ENCODE data around the gene ZBTB49. TPM values are rescaled to one million over a fixed set of nuclear protein-coding genes. Genes with fewer than 3 reads are reported as not detected.
"Not testable (repeated sequence)": the region's sequence is repeated elsewhere in the genome, so short reads cannot be mapped to it uniquely, and the experiment has no call there.

The ZBTB49 gene
- total and polyA plus RNA-seq, 7 donors: 0.69 to 6.2 (median 4.1) TPM

DNA sequence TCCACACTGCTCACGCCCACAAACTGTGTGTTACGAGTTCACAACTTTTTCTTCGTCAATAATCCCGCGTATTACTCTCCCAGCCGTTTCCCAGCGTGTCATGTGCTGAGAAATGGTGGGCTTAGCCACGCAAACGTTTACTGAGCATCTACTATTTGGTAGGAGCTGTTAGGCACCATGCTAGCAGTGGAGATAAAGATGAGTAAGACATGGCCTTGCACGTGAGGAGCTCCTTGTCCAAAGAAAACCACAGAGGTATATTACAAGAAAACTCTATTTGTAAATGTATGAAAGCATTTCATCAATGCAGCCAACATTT lies 41.2 kb upstream of the ZBTB49 start:
- intact Hi-C loops (cut with DNase I): loop anchor here (2.0 to 5.0 kb wide), 3 partner anchors 43 to 294 kb away; partner anchors contain the start of genes LYAR, STX18 and ZBTB49
- no peaks in the 10 kb centered on the region for H3K27me3 ChIP-seq
- 8 to 25% methylated on average over 10 of the region's 10 CpGs for WGBS, 2 donors
- H3K4me3 ChIP-seq: peak overlapping the region; percentile 58 to 86 (median 73)
- no peak for DNase-seq
- no peak for TF ChIP-seq POLR2AphosphoS5 (IDR thresholded peaks at IDR 0.05)
- no peak for TF ChIP-seq POLR2A (IDR thresholded peaks at IDR 0.05)
- TF ChIP-seq CTCF (IDR thresholded peaks at IDR 0.05): no peak
- no peak for TF ChIP-seq EP300 (IDR thresholded peaks at IDR 0.05)
- H3K36me3 ChIP-seq: peaks cover 8 to 23% (median 15%) of the 10 kb centered on the region in 4 donors
- no peaks in the 10 kb centered on the region for H3K9me3 ChIP-seq
- peak overlapping the region; percentile 90 to 92 (median 92) for H3K27ac ChIP-seq
- H3K4me1 ChIP-seq: peaks cover 0 to 26% (median 24%) of the 10 kb centered on the region in 4 donors

DNA sequence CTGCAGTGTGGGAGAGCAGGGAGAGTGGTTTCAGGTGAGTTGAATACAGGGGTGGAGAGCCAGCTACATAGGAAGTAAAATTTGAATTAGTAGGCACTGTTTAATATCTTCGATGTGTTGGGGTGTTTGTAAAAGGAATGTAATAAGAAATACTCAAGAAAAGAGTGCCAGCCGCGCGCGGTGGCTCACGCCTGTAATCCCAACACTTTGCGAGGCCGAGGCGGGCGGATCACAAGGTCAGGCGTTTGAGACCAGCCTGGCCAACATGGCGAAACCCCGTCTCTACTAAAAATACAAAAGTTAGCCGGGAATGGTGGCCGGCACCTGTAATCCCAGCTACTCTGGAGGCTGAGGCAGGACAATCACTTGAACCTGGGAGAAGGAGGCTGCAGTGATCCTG lies 40.7 kb upstream of the ZBTB49 start:
- H3K9me3 ChIP-seq, DNase-seq, H3K4me3 ChIP-seq, H3K27me3 ChIP-seq: not testable (repeated sequence)
- peaks cover 8 to 18% (median 10%) of the 10 kb centered on the region in 4 donors for H3K36me3 ChIP-seq
- peak overlapping the region in 3 of 4 donors; percentile 90 to 92 (median 92) for H3K27ac ChIP-seq
- intact Hi-C loops (cut with DNase I): loop anchor here (2.0 to 5.0 kb wide), 3 partner anchors 43 to 293 kb away; partner anchors contain the start of genes LYAR, STX18 and ZBTB49
- peaks cover 0 to 26% (median 24%) of the 10 kb centered on the region in 4 donors for H3K4me1 ChIP-seq
- WGBS, 2 donors: 94 to 96% methylated on average over 15 of the region's 15 CpGs

DNA sequence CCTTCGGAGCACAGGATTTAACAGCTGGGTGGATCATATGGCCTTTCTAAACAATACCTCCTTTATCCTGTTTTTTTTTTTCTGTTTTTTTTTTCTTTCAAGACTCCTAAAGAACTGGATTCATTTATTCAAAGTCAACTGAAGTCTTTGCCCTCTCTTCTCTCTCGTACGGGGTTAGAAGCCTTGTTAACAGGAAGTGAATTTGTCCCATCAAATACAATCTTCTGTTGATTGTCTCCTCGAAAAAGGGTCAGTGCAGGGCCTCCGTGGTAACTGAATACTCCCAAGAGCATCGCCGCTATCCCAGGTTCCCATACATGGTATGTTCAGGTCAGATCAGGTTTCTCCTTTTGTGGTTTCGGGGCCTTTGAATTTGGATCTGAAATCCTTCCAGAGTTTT lies 40.2 kb upstream of the ZBTB49 start:
- intact Hi-C loops (cut with DNase I): loop anchor here (2.0 to 5.0 kb wide), 4 partner anchors 42 to 293 kb away; partner anchors contain the start of genes LYAR, STX18 and ZBTB49
- Histone ChIP-seq H3K4me3 (no peak overlapping the region), H3K36me3 (peaks cover 3 to 13% (median 7%) of the 10 kb centered on the region in 4 donors), H3K27ac (no peak overlapping the region), H3K9me3 (no peaks in the 10 kb centered on the region), H3K27me3 (no peaks in the 10 kb centered on the region), H3K4me1 (peaks cover 0 to 26% (median 24%) of the 10 kb centered on the region in 4 donors)
- no peak for DNase-seq
- TF ChIP-seq CTCF (IDR thresholded peaks at IDR 0.05): no peak
- TF ChIP-seq POLR2AphosphoS5 (IDR thresholded peaks at IDR 0.05): no peak
- no peak for TF ChIP-seq EP300 (IDR thresholded peaks at IDR 0.05)
- TF ChIP-seq POLR2A (IDR thresholded peaks at IDR 0.05): no peak
- WGBS, 2 donors: 73 to 87% methylated on average over 8 of the region's 8 CpGs

DNA sequence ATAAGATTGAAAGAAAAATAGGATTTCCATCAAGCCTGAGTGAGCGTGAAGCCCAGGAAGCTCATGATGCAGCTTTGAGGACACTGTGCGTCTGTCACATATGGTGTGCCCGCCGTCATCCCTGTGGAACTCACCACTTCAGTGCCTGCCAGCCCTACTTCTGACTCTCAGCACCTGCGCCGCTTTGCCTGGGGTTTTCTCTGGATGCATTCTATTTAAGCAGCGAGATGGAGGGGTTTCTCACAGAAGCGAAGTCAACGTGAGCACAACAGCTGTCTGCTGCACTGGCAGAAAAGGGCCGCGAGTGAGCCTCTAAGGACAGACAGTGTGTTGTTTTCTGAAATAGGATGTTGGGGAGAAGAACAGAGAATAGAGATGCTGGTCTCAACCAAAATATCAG lies 35.9 kb upstream of the ZBTB49 start:
- H3K27ac ChIP-seq: no peak overlapping the region
- no peaks in the 10 kb centered on the region for H3K36me3 ChIP-seq
- peaks cover 0 to 2% (median under 1%) of the 10 kb centered on the region in 4 donors for H3K4me1 ChIP-seq
- peaks cover 0 to 3% (median 0%) of the 10 kb centered on the region in 3 donors for H3K27me3 ChIP-seq
- intact Hi-C loops (cut with DNase I): loop anchor here (5.0 kb wide), 1 partner anchor 83 kb away; no protein-coding TSS in a partner anchor
- no peaks in the 10 kb centered on the region for H3K9me3 ChIP-seq
- TF ChIP-seq POLR2A (IDR thresholded peaks at IDR 0.05): no peak
- TF ChIP-seq POLR2AphosphoS5 (IDR thresholded peaks at IDR 0.05): no peak
- TF ChIP-seq EP300 (IDR thresholded peaks at IDR 0.05): no peak
- TF ChIP-seq CTCF (IDR thresholded peaks at IDR 0.05): no peak
- H3K4me3 ChIP-seq: no peak overlapping the region
- WGBS, 2 donors: 87 to 89% methylated on average over 11 of the region's 11 CpGs
- DNase-seq: no peak

GRCh38 chr4:4254666-4255065 lies 35.4 kb upstream of the ZBTB49 start:
- no peak for DNase-seq
- TF ChIP-seq POLR2A (IDR thresholded peaks at IDR 0.05): no peak
- no peak for TF ChIP-seq EP300 (IDR thresholded peaks at IDR 0.05)
- TF ChIP-seq CTCF (IDR thresholded peaks at IDR 0.05): no peak
- no peak for TF ChIP-seq POLR2AphosphoS5 (IDR thresholded peaks at IDR 0.05)
- Histone ChIP-seq H3K4me3 (no peak overlapping the region), H3K27ac (no peak overlapping the region), H3K36me3 (no peaks in the 10 kb centered on the region), H3K9me3 (no peaks in the 10 kb centered on the region), H3K4me1 (no peaks in the 10 kb centered on the region), H3K27me3 (peaks cover 0 to 3% (median 0%) of the 10 kb centered on the region in 3 donors)
- 53 to 78% methylated on average over 6 of the region's 6 CpGs for whole genome bisulfite sequencing, 2 donors
- intact Hi-C loops (cut with DNase I): loop anchor here (5.0 kb wide), 1 partner anchor 83 kb away; no protein-coding TSS in a partner anchor

Measured in sigmoid colon (tissue), 7 donors.